Inferior parietal cortex (tissue), 1 donor: ENCODE measurements around the gene FBP2.
A peak's percentile ranks its signal among the peaks of the same experiment; 100 is the strongest.
"Not testable (repeated sequence)": the region's sequence is repeated elsewhere in the genome, so short reads cannot be mapped to it uniquely, and the experiment has no call there.

Source experiments
- DNase-seq: peaks from one replicate; pipeline ENCODE4 v3.0.0-alpha.2; 2016; ENCODE audit errors: extremely low spot score

FBP2 gene

DNA sequence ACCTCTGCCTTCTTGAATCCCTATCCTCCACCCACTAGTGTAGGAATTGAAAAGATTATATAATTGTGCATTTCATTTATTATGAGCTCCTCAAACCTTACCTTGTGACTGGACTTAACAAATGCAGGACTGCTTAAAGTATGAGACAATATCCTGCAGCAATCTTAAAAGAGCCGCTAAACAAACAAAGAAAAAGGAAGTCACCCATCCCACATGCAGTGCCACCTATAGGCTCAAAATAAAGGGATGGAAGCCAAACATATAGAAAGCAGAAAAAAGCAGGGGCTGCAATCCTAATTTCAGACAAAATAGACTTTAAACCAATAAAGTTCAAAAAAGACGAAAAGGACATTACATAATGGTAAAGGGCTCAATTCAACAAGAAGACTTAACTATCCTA is 30.1 kb downstream of the FBP2 start:
- no peak for DNase-seq

DNA sequence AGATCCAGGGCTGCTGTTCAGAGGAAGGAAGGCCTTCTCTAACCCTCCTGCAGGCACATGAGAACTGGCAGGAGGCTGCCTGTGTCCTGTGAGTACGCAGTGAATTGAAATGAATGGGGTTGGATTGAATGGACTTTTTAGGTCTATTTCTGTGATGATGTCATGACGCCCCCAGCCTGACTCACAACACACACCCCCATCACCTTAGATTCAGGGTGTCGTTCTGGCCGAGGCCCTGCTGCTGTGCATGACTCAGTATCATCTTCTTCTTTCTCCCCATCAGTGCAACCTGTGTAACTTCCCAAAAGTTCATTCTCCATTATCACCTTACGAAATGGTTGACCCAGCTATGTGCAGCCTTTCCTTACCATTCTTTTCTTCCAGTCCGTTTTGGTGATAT is 33.4 kb downstream of the FBP2 start:
- DNase-seq = no peak

DNA sequence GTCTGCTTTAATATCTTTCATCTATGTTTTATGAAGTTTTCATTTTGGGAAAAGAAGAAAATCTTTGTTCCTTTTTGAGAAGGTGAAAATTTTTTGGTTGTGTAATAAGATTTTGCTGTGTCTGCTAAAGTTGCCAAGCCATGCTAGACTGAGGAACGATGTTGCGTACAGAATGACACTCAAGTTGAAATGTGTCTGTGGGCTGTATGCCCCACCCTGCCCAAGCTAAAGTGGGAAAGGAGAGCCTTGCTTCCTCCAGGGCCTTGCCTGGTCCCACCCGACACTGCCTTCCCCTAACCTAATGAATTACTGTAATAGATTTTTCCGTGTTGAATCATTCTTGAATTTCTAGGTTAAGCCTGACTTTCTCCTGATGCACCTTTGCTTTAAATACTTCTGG is 36.2 kb downstream of the FBP2 start:
- no peak for DNase-seq

DNA sequence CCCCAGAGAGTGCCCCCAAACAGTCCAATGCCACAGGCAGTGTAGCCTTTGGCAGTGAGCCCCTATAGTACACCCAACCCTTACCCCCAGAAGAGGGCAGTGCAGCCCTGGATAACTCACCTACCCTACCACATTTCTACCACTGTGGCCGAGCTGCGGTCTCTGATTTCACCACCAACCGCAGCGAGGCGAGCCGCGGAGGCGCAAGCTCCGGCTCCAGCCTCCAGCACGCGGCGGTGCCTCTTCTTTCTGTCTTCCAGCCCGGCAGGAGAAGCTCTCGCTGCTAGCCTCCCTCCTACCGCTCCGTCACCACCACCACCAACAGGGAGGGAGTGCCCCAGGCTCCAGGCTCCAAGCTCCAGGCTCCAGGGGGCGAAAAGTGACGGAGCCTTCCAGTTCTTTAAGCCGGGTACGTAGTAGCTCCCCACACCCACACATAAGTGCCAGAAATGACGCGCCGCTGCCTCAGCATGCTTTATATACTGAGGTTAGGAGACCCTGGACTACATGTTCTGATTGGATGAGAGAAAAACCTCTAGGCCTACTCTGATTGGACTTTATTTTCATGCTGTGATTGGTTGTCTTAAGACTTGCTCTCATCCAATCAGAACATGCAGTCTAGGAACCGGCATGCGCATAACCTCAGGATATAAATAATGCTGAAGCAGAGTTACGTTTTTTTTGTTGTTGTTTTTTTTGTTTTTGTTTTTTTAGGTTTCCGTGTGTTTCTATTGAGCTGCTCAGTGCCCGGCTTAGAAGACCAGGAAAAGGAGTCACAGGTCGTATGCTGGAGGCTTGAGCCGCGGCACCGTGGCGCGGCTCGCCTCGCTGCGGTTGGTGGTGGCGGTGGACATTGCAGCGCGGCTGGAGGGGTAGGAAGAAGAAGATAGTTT is 38.9 kb downstream of the FBP2 start, which contains the start of gene PCAT7:
Gene PCAT7 (plus strand): TSS at position 645 of the 893 bp plus-strand sequence.
- DNase-seq = peak; percentile 11

DNA sequence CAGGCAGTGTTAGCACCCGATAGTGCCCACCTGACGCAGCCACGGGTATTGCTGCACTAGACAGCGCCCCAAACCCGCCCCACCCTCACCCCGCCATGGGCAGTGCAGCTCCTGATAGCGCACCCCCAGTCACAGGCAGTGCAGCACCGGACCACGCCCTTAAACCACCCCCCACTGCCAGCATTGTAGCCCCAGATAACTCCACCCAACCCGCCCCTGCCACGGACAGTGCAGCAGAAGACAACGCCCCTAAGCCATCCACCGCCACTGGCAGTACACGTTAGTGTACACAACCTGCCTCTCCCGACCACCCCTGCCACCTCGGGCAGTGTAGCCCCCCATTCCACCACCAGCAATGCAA is 39.6 kb downstream of the FBP2 start:
- no peak for DNase-seq

DNA sequence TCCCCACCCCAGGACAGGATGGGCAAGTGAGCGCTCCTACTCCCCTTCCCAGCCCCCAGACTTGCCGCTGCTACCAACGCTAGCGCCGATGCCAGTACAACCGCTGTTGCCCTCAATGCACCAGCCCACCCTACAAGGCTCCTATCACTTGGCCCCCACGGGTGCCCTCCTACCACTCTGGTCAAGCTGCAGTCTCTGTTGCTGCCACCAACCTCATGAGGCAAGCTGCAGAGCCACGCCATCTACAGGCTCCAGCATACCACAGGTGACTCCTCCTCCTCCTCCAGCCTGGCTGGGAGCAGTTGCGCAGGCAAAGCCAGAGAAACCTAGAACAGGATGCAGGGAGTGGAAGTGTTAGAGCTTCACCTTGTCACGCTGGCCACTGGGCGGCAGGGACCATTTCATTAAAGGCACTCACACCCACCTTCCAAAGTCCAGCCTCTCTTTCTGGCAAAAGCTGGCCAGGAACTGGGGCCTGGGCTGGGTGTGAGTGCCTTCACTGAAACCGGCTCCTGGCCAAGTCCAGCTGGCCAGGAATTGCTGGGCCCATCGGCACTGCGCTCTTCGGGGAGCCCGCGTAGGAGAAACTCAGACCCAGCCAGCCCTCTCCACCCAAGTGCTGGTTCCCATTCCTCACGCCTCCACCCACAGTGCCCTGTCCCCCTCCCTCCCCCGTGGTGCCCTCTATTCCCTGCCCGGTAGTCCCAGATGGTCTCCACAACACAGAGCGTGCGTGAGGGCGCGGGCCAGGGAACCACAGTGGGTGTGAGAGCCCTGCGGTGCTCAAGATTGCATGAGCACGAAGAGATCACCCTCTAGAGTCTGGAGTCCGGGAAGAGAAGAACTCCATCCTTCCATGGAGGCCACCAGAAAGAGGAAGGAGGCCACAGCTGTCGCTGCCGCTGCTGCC is 40.3 kb downstream of the FBP2 start:
- DNase-seq = no peak

DNA sequence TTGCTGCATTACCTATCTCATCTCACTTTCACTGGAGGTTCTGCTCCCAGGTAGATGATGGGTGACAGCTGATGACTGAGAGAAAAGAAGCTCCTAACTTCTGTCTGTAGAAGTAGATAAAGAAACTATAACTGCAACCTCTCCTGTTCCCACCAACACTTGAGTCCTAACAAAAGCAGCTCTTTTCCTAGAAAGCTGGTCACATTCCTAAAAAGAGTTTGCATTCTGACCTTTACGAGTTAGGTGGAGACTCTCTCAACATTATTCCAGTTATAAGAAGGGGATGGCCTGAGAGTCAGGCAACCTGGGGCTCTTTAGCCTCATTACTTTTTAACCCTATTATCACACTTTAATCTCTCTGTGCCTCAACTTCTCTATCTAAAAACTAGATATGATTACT is 47.7 kb downstream of the FBP2 start:
- no peak for DNase-seq

DNA sequence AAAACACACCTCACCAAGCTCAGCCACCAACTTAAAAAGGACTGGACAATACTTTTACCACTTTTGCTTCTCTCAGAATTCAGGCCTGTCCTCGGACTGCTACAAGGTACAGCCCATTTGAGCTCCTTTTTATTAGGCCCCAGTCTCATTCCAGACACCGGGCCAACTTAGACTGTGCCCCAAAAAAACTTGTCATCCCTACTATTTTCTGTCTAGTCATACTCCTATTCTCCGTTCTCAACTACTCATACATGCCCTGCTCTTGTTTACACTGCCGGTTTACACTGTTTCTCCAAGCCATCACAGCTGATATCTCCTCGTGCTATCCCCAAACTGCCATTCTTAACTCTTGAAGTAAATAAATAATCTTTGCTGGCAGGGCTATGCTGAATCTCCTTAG is 49.3 kb downstream of the FBP2 start:
- not testable (repeated sequence) for DNase-seq

DNA sequence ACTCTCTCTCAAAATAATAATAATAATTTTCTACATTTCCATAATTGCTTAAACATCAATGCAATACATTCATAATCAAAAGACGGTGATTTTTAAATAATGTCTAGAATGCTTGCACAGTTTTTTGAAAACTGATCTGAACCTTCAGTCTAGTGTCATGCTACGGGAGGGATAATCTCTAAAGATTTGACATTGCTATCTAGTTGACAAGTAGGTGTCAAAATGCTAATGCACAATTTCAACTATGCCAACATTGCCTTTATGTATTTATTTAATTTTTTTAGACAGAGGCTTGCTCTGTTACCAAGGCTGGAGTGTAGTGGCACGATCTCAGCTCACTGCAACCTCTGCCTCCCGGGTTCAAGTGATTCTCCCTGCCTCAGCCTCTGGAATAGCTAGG is 54.7 kb downstream of the FBP2 start:
- no peak for DNase-seq

DNA sequence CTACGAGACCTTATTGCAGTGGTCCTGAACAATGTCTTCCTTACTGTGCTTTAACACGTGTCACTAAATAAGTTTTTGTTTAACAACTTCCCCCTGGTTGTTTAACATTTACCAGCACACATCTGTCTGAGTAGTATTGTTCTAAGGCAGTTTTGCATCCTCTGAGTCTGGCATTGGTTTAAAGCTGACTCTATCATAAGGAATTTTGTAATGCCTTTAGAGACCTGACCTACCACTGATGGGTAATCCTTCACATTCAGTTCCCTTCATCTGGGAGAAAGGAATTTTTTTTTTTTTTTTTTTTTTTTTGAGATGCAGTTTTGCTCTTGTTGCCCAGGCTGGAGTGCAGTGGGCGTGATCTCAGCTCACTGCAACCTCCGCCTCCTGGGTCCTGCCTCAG is 58.7 kb downstream of the FBP2 start:
- no peak for DNase-seq

DNA sequence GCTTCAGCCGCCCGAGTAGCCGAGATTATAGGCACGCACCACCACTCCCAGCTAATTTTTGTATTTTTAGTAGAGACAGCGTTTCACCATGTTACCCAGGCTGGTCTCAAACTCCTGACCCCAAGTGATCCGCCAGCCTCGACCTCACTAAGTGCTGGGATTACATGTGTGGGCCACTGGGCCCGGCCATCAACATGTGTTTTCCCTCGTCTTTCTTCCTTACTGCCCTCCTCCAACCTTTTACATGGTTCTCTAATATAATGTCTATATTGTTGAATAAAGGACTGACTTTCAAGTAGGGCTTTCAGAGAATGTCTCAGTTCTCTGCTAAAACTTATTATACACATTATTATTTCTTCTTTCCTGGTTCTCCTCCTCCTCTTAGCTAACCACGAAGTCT is 60.0 kb downstream of the FBP2 start:
- no peak for DNase-seq

DNA sequence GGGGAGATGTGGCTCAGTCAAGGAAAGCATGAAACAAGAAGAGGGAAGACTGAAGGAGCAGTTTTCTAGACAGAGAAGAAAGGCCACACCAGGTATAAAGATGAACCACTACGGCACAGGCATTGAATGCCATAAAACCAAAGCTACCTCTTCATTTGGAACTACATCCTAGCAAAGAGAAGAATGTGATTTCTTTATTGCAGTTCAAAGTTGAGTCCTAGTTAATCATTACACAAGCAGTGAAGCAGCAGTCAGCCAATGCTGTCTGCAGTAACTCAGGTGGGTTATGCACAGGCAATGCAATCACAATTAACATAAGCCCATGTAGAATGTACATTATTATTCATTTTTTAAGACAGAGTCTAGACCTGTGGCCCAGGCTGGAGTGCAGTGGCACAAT is 60.5 kb downstream of the FBP2 start:
- DNase-seq = no peak

DNA sequence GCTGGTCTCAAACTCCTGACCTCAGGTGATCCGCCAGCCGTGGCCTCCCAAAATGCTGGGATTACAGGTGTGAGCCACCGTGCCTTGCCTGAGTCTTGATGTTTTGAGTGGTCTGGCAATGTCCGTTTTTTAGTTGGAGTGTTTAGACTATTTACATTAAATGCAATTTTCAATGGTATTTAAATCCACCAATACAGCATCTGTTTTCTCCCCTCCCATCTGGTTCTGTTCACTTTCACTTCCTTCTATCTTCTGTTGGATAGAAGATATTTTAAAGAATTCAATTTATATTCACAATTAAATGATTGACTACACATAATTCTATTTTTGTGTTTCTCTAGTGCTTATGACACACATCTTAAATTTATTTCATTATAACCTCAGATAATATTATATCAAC is 64.7 kb downstream of the FBP2 start:
- no peak for DNase-seq

DNA sequence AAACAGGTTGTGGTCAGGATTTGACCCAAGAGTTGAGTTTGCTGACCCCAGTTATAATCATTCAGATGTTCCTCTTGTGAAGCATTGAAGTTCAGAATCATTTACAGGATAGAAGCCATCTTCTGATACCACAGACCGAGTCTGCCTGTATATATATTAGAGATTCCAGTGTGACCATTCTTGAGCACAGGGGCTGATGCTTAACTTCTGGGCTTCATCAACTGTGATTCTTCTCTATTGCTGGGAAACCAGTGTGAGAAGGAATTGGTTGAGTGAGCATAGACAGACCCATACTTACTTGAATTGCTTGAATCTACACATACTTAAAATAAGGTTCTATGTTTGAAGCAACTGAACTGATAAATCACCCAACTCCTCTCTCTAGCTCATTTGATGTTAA is 66.7 kb downstream of the FBP2 start:
- DNase-seq = no peak

DNA sequence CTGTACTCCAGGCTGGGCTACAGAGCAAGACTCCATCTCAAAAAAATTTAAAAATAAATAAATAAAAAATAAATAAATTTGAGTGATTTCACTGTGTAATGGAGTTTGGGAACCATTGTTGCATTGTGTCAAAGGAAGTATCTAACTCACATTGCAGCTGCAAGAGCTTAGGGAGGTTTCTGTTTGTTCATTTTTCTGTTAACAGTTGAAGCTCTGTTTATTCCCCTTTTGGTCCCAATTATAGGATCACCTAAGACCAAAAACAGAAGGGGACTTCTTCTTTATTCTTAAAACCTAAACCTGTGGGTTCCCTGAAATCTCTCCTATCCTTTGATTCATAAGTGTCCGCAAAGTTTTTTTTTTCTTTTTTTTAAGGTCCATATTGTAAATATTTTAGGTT is 67.4 kb downstream of the FBP2 start:
- no peak for DNase-seq

DNA sequence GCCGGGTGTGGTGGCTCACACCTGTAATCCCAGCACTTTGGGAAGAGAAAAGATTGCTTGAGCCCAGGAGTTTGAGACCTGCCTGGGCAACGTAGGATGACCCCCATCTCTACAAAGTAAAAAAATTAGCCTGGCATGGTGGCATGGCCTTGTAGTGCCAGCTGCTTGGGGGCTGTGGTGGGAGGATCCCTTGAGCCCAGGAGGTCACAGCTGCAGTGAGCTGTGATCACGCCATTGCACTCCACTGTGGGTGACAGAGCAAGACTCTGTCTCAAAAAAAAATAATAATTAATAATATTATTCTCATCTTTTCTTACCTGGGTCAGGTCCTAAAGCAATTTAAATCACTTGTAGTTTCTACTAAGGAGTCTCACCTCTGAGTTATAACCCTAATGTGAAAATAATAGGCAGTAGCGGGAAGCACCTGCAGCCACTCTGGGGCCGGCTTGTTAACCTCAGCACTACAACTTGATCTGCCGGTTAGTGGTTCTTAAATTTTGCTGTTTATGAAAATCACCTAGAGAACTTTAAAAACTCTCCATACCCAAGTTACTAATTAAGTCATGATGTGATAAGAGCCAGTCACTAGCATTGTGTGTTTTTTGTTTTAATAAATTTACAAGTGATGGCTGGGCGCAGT is 68.1 kb downstream of the FBP2 start:
- no peak for DNase-seq

DNA sequence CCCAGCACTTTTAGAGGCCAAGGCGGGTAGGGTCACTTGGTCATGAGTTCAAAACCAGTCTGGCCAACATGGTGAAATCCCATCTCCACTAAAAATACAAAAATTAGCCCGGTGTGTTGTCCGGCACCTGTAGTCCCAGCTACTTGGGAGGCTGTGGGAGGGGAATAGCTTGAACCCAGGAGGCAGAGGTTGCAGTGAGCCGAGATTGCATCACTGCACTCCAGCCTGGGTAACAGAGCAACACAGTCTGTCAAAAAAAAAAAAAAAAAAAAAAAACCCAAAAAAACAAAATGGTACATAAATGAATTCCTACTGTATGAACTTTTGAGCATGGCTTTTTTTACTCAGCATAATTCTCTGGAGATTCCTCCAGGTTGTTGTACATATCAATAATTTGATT is 76.4 kb downstream of the FBP2 start:
- DNase-seq = no peak

DNA sequence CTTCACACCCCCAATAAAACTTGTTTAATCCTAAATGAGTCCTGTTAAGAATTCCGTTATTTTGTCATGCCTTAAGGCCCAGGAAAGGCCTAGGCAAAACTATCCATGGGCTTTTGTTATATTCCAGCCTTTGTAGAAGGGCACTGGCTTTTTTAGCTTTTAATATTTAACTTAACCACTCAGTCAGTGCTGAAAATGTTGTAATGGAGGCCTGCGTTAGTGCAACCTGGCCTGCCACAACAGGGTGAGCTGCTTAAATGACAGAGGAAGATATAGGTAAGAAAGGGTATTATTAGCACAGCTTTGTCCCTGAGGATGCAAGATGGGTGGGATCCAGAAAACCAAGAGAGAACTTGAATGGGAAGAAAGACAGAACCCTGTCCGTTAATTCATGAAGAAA is 78.9 kb downstream of the FBP2 start:
- DNase-seq = no peak

DNA sequence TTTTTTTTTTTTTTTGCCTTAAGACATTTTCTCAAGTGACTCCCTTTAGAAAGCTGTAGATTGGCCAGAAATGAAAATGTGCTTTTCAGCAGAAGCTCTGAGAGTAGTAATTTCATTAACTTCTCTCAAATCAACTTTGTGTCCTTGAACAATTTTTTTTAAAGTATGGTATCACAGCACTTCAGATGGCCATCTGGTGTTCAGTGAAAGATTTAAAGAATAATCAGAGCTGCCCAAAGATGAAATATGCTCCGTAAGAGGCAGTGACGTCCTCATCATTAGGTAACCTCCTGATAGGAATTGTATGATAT is 81.7 kb downstream of the FBP2 start:
- DNase-seq = no peak

DNA sequence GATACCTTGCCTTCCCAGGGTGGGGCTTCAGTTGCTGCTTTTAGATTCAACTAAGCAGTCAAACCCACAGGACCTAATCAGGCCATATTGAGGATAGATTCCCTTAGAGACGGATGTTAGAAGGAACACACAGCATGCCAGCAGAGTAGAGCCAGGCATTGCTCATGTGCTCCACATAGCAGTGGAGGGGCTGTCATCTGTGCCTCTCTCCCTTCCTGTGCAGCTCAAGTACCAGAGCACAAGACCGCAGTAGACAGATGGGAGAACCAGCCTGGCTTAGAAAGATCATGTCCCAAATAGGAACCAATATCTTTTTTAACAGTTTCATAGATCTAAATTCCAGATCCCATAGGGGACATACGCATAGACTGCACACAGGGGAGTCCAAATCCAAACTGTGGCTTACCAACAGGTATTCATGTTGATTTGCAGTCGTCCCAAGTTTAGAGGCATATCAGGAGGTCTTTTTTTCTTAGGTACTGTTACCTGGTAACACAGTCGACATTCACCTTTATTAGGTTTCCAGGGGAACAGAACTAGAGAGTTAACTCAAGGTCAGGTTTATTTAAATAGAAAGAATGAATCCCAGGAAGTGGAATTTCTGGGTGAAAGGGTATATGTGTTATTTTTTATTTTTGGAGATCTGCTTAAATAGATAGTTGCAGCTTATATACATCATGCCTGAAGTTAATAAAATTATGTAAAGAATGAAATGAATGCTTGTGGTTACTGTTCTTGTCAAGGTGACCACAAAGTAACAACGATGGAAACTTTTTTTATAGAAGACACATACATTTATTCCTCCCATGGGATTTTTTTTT is 82.3 kb downstream of the FBP2 start:
- DNase-seq = no peak
